Measurements from ENCODE around the gene PTPN5. TPM values are rescaled to one million over a fixed set of nuclear protein-coding genes. Genes with fewer than 3 reads are reported as not detected.

The PTPN5 gene
- total RNA-seq, 4 donors from 2014 or later = 0.38 to 0.65 (median 0.44) TPM; not detected in 1

GRCh38 chr11:18701614-18702216 lies 89.9 kb downstream of the PTPN5 start:
- no peak for TF ChIP-seq CTCF (IDR thresholded peaks at IDR 0.05; ENCODE audit: low read depth)

- no peak for TF ChIP-seq CTCF (IDR thresholded peaks at IDR 0.05; ENCODE audit: low read depth)
Measured at GRCh38 chr11:18700872-18701271, 90.7 kb downstream of the PTPN5 start.

DNA sequence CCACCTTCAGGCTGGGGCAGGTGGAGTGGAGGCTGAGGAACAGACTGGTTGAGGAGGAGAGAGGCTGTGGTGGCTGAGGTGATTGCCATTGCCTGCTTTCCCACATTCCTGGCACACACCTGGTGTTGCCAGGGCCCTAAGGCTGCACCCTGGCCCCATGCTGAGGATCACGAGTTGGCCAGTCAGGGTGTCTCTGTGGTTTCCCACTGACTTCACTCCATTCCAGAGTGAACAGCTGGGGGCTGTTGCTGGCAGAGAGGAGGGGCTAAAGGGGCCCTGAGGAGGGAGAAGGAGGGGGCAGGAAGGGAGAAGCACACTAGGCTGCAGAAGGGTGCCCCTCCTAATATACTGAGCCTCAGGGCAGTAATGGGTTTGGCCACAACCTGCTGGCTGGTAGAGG lies 91.2 kb downstream of the PTPN5 start:
- TF ChIP-seq CTCF (IDR thresholded peaks at IDR 0.05; ENCODE audit: low read depth) = no peak

- TF ChIP-seq CTCF (IDR thresholded peaks at IDR 0.05; ENCODE audit: low read depth) = no peak
Measured at GRCh38 chr11:18699848-18700261, 91.7 kb downstream of the PTPN5 start.

- TF ChIP-seq CTCF (IDR thresholded peaks at IDR 0.05; ENCODE audit: low read depth) = no peak
Measured at GRCh38 chr11:18699269-18699596, 92.4 kb downstream of the PTPN5 start.

DNA sequence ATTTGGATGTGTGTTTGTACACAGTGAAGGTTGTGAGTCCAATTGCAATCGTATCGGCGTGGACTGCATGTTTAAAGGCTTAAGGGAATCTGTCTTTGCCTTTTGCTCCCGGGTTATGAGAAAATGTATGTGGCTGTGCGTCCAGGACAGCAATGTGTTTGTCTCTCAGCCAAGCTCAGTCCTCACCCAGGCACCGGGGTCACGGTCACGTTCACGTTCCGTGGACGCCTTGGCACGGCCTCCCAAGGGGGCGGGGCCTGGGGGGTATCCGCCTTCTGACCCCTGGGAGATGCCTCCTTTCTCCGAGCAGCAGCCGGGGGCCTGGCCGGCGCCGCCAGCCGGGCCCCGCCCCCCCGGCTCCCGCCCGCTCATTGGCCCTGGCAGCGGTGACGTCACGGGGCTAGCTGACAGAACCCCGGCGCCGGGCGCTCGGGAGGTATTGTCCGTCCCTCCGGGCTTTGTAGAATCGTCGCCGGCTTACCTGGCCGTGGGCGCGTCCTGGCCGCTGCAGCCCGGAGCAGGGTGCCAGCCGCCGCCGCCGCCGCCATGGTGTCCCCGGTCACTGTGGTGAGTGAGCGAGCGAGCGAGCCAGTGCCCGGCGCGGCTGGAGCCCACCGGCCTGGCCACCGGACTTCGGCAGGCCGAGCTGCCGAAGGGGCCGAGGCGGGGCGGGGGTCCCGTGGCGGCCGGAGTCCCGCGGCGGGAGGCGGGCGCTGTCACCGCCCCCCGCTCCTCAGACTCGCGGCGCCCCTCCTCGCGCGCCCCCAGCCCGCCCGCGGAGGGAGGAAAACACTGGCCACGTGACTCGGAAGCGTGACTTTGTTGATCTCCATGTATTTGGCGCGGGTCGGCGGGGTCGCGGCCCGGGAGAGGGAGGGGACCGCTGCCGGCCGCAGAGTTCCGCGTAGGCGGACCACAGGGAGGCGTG lies 93.0 kb downstream of the PTPN5 start, which contains the start of gene TMEM86A:
Gene TMEM86A (plus strand): TSS at position 439 of the 928 bp plus-strand sequence. CDS start 108 bp downstream, at position 547.
- TF ChIP-seq CTCF (IDR thresholded peaks at IDR 0.05; ENCODE audit: low read depth) = no peak

GRCh38 chr11:18697576-18697975 lies 94.0 kb downstream of the PTPN5 start:
- no peak for TF ChIP-seq CTCF (IDR thresholded peaks at IDR 0.05; ENCODE audit: low read depth)
